ENCODE results near the gene SLC25A23. TPM values are rescaled to one million over a fixed set of nuclear protein-coding genes. Genes with fewer than 3 reads are reported as not detected.
A peak's percentile ranks its signal among the peaks of the same experiment; 100 is the strongest.
"Not testable (repeated sequence)": the region's sequence is repeated elsewhere in the genome, so short reads cannot be mapped to it uniquely, and the experiment has no call there.

SLC25A23 gene
- total RNA-seq, 4 donors from 2014 or later, result 33.2 to 45.6 (median 42.4) TPM

- no peak for DNase-seq (ENCODE audit: low spot score in 2 of 2)
- 87 to 93% methylated on average over 11 of the region's 11 CpGs for WGBS, 2 donors
- Histone ChIP-seq H3K4me1 (no peaks in the 10 kb centered on the region), H3K27me3 (no peaks in the 10 kb centered on the region), H3K36me3 (no peaks in the 10 kb centered on the region), H3K9me3 (no peaks in the 10 kb centered on the region), H3K4me3 (no peak overlapping the region), H3K27ac (no peak overlapping the region)
- TF ChIP-seq POLR2A (IDR thresholded peaks at IDR 0.05), result no peak
- no peak for TF ChIP-seq CTCF (IDR thresholded peaks at IDR 0.05)
- no peak for TF ChIP-seq EP300 (IDR thresholded peaks at IDR 0.05)
These were observed 27.7 kb downstream of the SLC25A23 start for GRCh38 chr19:6431891-6432290.

DNA sequence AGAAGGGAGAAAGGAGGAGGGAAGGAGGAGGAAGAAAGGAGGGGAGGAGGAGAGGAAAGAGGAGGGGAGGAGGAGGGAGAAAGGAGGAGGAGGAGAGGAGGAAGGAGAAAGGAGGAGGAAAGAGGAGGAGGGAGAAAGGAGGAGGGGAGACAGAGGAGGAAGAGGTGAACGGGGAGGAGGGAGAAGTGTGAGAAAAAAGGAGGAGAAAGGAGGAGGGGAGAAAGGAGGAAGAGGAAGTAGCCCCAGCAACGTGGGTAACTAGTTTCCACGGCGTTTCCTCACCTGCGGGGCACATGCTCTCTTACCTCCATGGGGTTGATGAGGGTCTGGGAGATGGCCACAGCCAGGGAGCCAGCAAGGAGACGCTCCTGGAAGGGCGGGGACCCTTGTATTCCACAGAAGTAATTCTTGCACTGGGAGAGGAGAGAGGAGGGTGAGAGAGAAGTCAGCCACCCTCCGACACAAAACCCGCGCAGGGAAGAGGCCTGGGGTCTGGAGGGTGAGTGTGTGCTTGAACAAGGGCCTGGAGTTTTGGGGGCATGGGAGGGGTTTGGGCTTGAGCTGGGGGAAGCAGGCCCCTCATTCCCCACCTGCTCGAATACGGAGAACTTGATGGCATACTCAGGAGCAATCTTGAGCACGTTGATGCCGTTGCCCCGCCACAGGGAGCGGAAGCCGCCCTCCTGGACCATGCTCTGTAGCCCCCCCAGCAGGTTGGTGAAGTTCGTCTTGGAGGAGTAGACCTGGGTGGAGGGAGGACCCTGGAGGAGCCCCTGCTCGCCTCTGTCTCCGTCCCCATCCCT, 30.0 kb downstream of the SLC25A23 start:
- Histone ChIP-seq H3K36me3 (no peaks in the 10 kb centered on the region), H3K27ac (no peak overlapping the region), H3K4me1 (peaks cover 0 to 9% (median 2%) of the 10 kb centered on the region in 4 donors), H3K4me3 (no peak overlapping the region), H3K9me3 (no peaks in the 10 kb centered on the region), H3K27me3 (no peaks in the 10 kb centered on the region)
- TF ChIP-seq POLR2A (IDR thresholded peaks at IDR 0.05) (no peak), CTCF (IDR thresholded peaks at IDR 0.05) (no peak), EP300 (IDR thresholded peaks at IDR 0.05) (no peak)
- 55 to 57% methylated on average over 20 of the region's 20 CpGs for WGBS, 2 donors
- DNase-seq (ENCODE audit: low spot score in 2 of 2), result no peak

DNA sequence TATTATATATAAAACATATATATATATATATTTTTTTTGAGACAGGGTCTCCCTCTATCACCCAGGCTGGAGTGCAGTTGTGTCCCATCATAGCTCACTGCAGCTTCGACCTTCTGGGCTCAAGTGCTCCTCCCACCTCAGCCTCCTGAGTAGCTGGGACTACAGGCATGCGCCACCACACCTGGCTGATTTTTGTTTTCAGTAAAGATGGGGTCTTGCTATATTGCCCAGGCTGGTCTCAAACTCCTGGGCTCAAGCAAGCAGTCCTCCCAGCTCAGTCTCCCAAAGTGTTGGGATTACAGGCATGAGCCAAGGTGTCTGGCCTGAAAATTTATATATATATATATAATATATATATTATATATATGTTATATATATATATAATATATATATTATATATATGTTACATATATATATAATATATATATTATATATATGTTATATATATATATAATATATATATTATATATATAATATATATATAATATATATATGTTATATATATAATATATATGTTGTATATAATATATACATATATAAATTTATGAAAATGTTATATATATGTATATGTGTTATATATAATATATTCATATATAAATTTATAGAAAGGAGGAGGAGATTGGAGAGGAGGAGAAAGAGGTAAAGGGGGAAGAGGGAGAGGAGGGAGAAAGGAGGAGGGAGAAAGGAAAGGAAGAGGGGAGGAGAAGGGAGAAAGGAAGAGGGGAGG, 30.7 kb downstream of the SLC25A23 start:
- 88 to 93% methylated on average over 2 of the region's 2 CpGs for WGBS, 2 donors
- not testable (repeated sequence) for H3K4me1 ChIP-seq; H3K9me3 ChIP-seq; H3K36me3 ChIP-seq; H3K27me3 ChIP-seq; H3K4me3 ChIP-seq; DNase-seq (ENCODE audit: low spot score in 2 of 2); H3K27ac ChIP-seq

DNA sequence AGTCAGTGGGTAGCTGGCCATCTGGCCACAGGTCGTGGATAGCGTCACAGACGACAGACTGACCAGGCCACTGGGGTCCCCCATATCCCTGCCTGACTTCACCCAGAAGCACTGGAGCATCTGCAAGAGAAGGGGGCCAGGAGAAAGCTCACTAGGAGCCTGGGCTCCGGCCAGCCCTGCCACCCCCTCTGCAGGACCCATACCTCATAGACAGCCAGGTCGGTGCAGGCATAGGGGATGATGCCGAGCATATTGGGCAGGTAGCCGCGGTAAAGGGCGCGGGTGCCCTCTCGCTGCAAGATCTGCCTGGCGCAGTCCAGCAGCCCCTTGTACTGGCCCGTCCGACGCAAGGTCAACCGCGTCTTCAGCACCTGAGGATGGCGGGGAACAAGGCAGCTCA, 32.5 kb downstream of the SLC25A23 start:
- no peak overlapping the region for H3K27ac ChIP-seq
- H3K4me1 ChIP-seq, result peaks cover 0 to 24% (median 18%) of the 10 kb centered on the region in 4 donors
- 92 to 99% methylated on average over 14 of the region's 18 CpGs for WGBS, 2 donors
- H3K4me3 ChIP-seq, result no peak overlapping the region
- DNase-seq (ENCODE audit: low spot score in 2 of 2), result no peak
- no peaks in the 10 kb centered on the region for H3K27me3 ChIP-seq
- peaks cover 0 to under 1% (median 0%) of the 10 kb centered on the region in 3 donors for H3K36me3 ChIP-seq
- no peak for TF ChIP-seq EP300 (IDR thresholded peaks at IDR 0.05)
- no peaks in the 10 kb centered on the region for H3K9me3 ChIP-seq

- no peak for TF ChIP-seq EP300 (IDR thresholded peaks at IDR 0.05)
- TF ChIP-seq POLR2A (IDR thresholded peaks at IDR 0.05), result no peak
- TF ChIP-seq CTCF (IDR thresholded peaks at IDR 0.05), result no peak
- WGBS, 2 donors, result 85 to 89% methylated on average over 20 to 21 of the region's 21 CpGs
- H3K4me3 ChIP-seq, result peak overlapping the region in 3 of 4 donors; percentile 20 to 37 (median 21)
These were observed 33.6 kb downstream of the SLC25A23 start for GRCh38 chr19:6425732-6426620.

More at GRCh38 chr19:6425732-6426620, 33.6 kb downstream of the SLC25A23 start:
- H3K27ac ChIP-seq, result peak overlapping the region; percentile 78 to 92 (median 88)
- no peak for DNase-seq (ENCODE audit: low spot score in 2 of 2)
- H3K27me3 ChIP-seq, result no peaks in the 10 kb centered on the region
- H3K4me1 ChIP-seq, result peaks cover 0 to 35% (median 26%) of the 10 kb centered on the region in 4 donors
- H3K9me3 ChIP-seq, result no peaks in the 10 kb centered on the region
- H3K36me3 ChIP-seq, result peaks cover 0 to 12% (median 0%) of the 10 kb centered on the region in 3 donors
